ENCODE measurements around the gene SLC24A5. TPM values are rescaled to one million over a fixed set of nuclear protein-coding genes. Genes with fewer than 3 reads are reported as not detected.
A peak's percentile ranks its signal among the peaks of the same experiment; 100 is the strongest.

Gene SLC24A5
- total and polyA plus RNA-seq, 10 donors: 0.06 TPM; not detected in 9

GRCh38 chr15:48177766-48178647, 57.2 kb downstream of the SLC24A5 start, which contains the start of gene MYEF2:
TSS of gene MYEF2 (minus strand) at chr15:48178295. CDS start at chr15:48178237, 58 bp downstream.
- intact Hi-C loops (cut with DNase I; ENCODE audit: low total_unique reads): loop anchor here (2.0 kb wide), 1 partner anchor 21 kb away; no protein-coding TSS in a partner anchor

DNA sequence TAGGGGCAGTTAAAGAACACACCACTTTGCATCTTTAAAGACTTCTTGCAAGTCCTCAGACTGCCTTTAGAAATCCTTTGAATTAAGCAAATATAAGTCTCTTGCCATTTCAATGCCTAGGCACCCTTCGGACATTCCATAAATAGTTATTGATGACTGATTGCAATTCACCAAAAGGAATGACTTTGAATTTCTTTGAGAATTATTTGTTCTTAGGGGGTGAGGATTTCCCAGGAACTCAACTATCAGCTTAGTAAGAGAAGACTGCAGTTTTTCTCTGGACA, 57.8 kb downstream of the SLC24A5 start:
- no peaks in the 10 kb centered on the region for H3K36me3 ChIP-seq
- H3K27me3 ChIP-seq (replicated peaks in 1 of 7): peaks cover 0 to 29% (median 11%) of the 10 kb centered on the region in 7 donors
- H3K9me3 ChIP-seq: no peaks in the 10 kb centered on the region
- 85 to 96% (median 89%) methylated on average over 1 of the region's 1 CpG for WGBS, 5 donors
- peak overlapping the region in 7 of 8 donors; percentile 54 to 82 (median 65) for H3K4me3 ChIP-seq
- TF ChIP-seq POLR2A (IDR thresholded peaks at IDR 0.05): no peak
- no peak for TF ChIP-seq POLR2AphosphoS5 (IDR thresholded peaks at IDR 0.05)
- no peak for TF ChIP-seq CTCF (IDR thresholded peaks at IDR 0.05 in 8 of 11, conservative IDR thresholded peaks at IDR 0.05 in 3 of 11)
- peaks cover 0 to 25% (median 13%) of the 10 kb centered on the region in 6 donors for H3K4me1 ChIP-seq
- no peak for DNase-seq
- intact Hi-C loops (cut with DNase I; ENCODE audit: low total_unique reads): no loop called here
- peak overlapping the region in 4 of 8 donors; percentile 78 to 90 (median 85) for H3K27ac ChIP-seq

More at GRCh38 chr15:48177766-48178647, 57.2 kb downstream of the SLC24A5 start, which contains the start of gene MYEF2:
- peak; percentile 88 for DNase-seq
- Histone ChIP-seq H3K4me3 (peak within 1 kb of the TSS; percentile 54 to 82 (median 64)), H3K9me3 (no peaks in the 10 kb centered on the region), H3K27ac (peak within 1 kb of the TSS; percentile 71 to 90 (median 82)), H3K4me1 (peaks cover 0 to 25% (median 13%) of the 10 kb centered on the region in 6 donors), H3K27me3 (replicated peaks in 1 of 7) (peaks cover 0 to 29% (median 11%) of the 10 kb centered on the region in 7 donors), H3K36me3 (no peaks in the 10 kb centered on the region)
- 3 to 7% (median 4%) methylated on average over 33 to 71 of the region's 71 CpGs for WGBS, 5 donors
- TF ChIP-seq POLR2A (IDR thresholded peaks at IDR 0.05): no peak
- peak in 1 of 11 experiments; percentile 22 for TF ChIP-seq CTCF (IDR thresholded peaks at IDR 0.05 in 8 of 11, conservative IDR thresholded peaks at IDR 0.05 in 3 of 11)
- TF ChIP-seq POLR2AphosphoS5 (IDR thresholded peaks at IDR 0.05): peak; percentile 43 to 64 (median 61)

DNA sequence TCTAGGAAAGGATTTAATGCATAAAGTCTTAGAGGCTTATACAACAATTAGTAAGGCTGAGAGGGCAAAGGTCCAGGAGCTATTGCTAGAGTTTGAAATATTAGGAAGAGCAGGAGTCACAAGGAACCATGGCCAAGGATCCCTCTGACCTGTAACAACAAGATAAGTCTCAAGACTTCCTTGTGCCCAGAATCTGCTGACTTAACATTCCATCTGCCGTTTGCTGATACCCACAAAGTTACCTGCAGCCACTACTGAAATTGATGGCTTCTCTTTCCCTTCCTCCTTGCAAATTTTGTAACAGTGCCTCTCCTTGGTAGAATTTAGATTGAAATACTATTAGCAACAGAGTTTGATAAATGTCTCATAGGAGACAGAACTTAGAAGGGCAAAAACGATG, 62.0 kb downstream of the SLC24A5 start:
- WGBS, 5 donors: 40 to 51% (median 46%) methylated on average over 2 of the region's 2 CpGs
- intact Hi-C loops (cut with DNase I; ENCODE audit: low total_unique reads): no loop called here
- Histone ChIP-seq H3K27me3 (replicated peaks in 1 of 7) (peaks cover 0 to 22% (median 9%) of the 10 kb centered on the region in 7 donors), H3K4me3 (no peak overlapping the region), H3K9me3 (no peaks in the 10 kb centered on the region), H3K36me3 (no peaks in the 10 kb centered on the region), H3K27ac (no peak overlapping the region), H3K4me1 (peaks cover 0 to 10% (median 2%) of the 10 kb centered on the region in 6 donors)
- no peak for DNase-seq
- no peak for TF ChIP-seq POLR2A (IDR thresholded peaks at IDR 0.05)

- Histone ChIP-seq H3K36me3 (no peaks in the 10 kb centered on the region), H3K27me3 (replicated peaks in 1 of 7) (peaks cover 0 to 18% (median 0%) of the 10 kb centered on the region in 7 donors), H3K9me3 (no peaks in the 10 kb centered on the region), H3K4me1 (no peaks in the 10 kb centered on the region), H3K4me3 (no peak overlapping the region), H3K27ac (no peak overlapping the region)
- no peak for DNase-seq
- WGBS, 5 donors: 71 to 80% (median 75%) methylated on average over 3 of the region's 3 CpGs
- intact Hi-C loops (cut with DNase I; ENCODE audit: low total_unique reads): no loop called here
- no peak for TF ChIP-seq POLR2A (IDR thresholded peaks at IDR 0.05)
- TF ChIP-seq POLR2AphosphoS5 (IDR thresholded peaks at IDR 0.05): no peak
- TF ChIP-seq CTCF (IDR thresholded peaks at IDR 0.05 in 8 of 11, conservative IDR thresholded peaks at IDR 0.05 in 3 of 11): no peak
Observed at GRCh38 chr15:48185529-48185928, 64.7 kb downstream of the SLC24A5 start.
